ENCODE measurements around the gene DNAJA2.

DNAJA2 gene

DNA sequence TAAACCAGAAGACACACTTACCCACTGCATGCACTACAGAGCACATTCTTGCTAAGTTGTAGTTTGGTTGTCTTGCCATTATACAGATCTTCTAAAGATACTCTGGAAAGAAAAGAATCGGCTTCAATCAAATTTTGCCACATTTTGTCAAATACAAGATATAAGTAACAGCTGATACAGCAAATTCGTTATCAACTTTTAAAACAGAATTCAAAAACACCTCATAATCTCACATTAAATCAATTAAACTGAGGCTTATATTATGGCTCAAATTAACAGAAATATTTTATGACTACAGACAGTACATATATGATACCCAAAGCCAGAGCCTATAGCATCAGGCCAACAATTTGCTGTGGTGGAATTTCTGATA lies 5.4 kb downstream of the DNAJA2 start:
- DNase-seq (ENCODE audit: low read depth) = no peak
- no peak overlapping the region for H3K4me3 ChIP-seq (ENCODE audit: low read length)
- no peak for TF ChIP-seq CTCF (conservative IDR thresholded peaks at IDR 0.05; ENCODE audit: low read length)

- TF ChIP-seq CTCF (conservative IDR thresholded peaks at IDR 0.05; ENCODE audit: low read length) = no peak
- no peak for DNase-seq (ENCODE audit: low read depth)
- H3K4me3 ChIP-seq (ENCODE audit: low read length) = no peak overlapping the region
Observed at GRCh38 chr16:46962629-46963028, 10.8 kb downstream of the DNAJA2 start.

GRCh38 chr16:46961373-46962353 lies 11.8 kb downstream of the DNAJA2 start:
- peak; percentile 62 for DNase-seq (ENCODE audit: low read depth)
- no peak for TF ChIP-seq CTCF (conservative IDR thresholded peaks at IDR 0.05; ENCODE audit: low read length)
- no peak overlapping the region for H3K4me3 ChIP-seq (ENCODE audit: low read length)

DNA sequence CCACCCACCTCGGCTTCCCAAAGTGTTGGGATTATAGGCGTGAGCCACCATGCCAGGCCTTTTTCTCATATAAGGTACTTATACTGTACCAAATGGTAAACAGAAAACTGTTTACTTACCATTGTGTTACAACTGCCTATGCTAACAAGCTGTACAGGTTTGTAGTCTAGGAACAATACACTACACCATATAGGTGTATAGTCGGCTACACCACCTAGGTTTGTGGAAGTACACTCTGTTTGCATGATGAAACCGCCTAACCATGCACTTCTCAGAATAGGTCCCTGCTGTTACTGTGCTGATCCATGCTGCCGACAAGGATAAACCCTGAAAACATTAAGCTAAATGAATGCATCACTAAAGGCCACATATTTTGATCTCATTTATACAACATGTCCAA lies 18.9 kb downstream of the DNAJA2 start:
- TF ChIP-seq CTCF (conservative IDR thresholded peaks at IDR 0.05; ENCODE audit: low read length) = no peak
- H3K4me3 ChIP-seq (ENCODE audit: low read length) = no peak overlapping the region
- no peak for DNase-seq (ENCODE audit: low read depth)

DNA sequence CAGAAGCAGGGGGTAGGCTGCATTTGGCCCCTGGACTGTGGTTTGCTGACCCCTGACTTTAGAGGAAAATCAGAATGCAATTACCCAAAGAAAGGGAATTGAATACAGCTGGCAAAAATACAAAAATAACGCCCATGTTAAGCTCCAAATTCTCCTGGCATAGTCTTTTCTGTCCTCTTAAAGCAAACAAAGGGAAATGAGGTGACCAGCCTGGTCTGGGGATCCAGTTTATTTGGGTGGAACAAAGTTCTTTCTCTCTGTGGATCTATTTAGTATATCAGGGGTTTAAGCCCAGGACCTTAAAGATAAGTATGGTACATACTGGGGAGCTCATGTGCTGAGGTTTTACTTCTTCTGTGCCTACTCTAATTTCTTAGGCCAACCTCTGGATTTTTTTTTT lies 23.5 kb downstream of the DNAJA2 start:
- TF ChIP-seq CTCF (conservative IDR thresholded peaks at IDR 0.05; ENCODE audit: low read length) = no peak
- no peak for DNase-seq (ENCODE audit: low read depth)
- no peak overlapping the region for H3K4me3 ChIP-seq (ENCODE audit: low read length)

DNA sequence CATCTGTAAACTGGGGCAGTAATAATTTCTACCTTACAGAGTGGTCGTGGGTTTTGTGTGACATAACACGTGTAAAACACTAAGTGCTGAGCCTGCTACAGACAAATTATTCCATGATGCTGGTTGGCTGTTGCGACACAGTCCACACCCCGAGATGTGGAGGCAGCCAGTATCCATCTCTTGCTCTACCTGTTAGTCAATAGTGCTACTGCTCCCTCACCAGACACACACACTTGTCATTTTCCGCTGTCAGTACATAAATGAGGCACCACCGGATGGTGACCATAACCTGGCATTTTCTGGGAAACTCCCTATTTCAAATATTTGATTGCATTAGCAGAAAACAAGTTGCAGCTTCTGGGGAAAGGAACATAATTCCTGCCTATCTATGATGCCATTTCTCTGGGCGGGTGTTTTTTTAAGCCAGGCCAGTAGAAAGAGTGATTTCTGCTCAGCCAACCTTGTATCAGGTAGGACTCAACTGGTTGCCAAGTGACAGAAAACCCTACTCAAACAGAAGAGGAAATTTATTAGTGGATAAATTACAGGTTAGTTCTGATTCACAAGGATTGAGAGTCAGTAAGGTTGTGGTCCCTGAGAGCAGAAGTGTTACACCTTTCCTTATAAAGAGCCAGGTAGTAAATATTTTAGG lies 24.1 kb downstream of the DNAJA2 start:
- DNase-seq (ENCODE audit: low read depth) = no peak
- no peak overlapping the region for H3K4me3 ChIP-seq (ENCODE audit: low read length)
- TF ChIP-seq CTCF (conservative IDR thresholded peaks at IDR 0.05; ENCODE audit: low read length) = no peak
